ENCODE data around the gene LMOD3.

DNA sequence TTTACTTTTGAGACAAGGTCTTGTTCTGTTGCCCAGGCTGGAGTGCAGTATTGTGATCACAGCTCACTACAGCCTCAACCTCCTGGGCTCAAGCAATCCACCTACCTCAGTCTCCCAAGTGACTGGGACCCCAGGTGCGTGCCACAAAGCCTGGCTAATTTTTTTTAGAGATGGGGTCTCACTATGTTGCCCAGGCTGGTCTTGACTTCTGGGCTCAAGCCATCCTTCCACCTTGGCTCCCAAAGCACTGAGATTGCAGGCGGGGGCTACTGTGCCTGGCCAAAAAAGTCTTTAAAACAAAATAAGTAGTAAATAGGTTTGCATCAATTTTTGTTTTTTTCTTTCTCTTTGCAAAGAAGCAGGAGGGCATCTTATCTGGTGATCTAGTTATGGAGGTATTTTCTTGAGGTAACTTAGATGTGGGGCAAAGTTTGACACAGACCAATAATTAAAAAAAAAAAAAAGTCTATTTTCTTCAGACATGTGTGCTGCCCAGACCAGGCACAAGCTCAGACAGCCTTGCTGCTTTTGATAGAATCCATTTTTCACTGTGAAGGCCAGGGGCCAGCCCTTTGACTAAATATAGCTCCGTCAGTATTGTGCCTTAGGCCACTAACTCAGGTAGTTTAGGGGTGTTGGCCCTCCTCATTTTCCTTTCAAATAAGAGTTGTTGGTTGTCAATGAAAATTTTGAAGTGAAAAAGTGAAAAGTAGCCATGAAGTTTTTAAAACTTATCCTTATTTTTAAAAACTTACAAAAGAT lies 35.2 kb downstream of the LMOD3 start:
- TF ChIP-seq CTCF (IDR thresholded peaks at IDR 0.05 in 4 of 5, conservative IDR thresholded peaks at IDR 0.05 in 1 of 5) (no peak), POLR2A (IDR thresholded peaks at IDR 0.05) (no peak)
